HG02763 (cell line): Measurements from ENCODE around the gene MPG.

Experiments used
- ATAC-seq: cut with Tn5 transposase; IDR thresholded peaks from one replicate; pipeline ENCODE4 v1.9.1; 2021; ENCODE audit warnings: mild to moderate bottlenecking, moderate library complexity; ENCODE audit not compliant: unreplicated experiment

Gene MPG

GRCh38 chr16:66309-67182 is 11.5 kb upstream of the MPG start:
- ATAC-seq: no peak

GRCh38 chr16:67183-67791 is 10.7 kb upstream of the MPG start:
- ATAC-seq: no peak

DNA sequence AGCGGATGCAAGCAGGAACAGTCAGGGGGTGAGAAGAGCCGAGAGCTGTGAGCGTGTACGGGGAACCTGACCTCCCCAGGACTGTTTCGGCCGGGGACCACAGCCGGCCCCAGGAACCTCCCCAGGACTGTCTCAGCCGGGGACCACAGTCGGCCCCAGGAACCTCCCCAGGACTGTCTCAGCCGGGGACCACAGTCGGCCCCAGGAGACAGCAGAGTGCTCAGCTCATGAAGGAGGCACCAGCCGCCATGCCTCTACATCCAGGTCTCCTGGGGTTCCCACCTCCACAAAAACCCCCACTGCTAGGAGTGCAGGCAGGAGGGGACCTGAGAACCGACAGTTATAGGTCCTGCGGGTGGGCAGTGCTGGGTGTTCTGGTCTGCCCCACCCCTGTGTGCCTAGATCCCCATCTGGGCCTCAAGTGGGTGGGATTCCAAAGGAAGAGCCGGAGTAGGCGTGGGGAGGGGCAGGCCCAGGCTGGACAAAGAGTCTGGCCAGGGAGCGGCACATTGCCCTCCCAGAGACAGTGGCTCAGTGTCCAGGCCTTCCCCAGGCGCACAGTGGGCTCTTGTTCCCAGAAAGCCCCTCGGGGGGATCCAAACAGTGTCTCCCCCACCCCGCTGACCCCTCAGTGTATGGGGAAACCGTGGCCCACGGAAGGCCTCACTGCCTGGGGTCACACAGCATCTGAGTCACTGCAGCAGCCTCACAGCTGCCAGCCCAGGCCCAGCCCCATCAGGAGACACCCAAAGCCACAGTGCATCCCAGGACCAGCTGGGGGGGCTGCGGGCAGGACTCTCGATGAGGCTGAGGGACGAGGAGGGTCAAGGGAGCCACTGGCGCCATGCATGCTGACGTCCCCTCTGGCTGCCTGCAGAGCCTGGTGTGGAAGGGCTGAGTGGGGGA is 9.9 kb upstream of the MPG start:
- no peak for ATAC-seq

DNA sequence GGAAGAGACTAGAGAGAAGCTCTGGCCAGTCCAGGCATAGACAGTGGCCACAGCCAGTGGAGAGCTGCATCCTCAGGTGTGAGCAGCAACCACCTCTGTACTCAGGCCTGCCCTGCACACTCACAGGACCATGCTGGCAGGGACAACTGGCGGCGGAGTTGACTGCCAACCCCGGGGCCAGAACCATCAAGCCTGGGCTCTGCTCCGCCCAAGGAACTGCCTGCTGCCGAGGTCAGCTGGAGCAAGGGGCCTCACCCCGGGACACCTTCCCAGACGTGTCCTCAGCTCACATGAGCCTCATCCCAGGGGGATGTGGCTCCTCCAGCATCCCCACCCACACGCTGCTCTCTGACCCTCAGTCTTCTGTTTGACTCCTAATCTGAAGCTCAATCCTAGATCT is 8.8 kb upstream of the MPG start:
- no peak for ATAC-seq

GRCh38 chr16:71210-71539 is 6.8 kb upstream of the MPG start:
- no peak for ATAC-seq

DNA sequence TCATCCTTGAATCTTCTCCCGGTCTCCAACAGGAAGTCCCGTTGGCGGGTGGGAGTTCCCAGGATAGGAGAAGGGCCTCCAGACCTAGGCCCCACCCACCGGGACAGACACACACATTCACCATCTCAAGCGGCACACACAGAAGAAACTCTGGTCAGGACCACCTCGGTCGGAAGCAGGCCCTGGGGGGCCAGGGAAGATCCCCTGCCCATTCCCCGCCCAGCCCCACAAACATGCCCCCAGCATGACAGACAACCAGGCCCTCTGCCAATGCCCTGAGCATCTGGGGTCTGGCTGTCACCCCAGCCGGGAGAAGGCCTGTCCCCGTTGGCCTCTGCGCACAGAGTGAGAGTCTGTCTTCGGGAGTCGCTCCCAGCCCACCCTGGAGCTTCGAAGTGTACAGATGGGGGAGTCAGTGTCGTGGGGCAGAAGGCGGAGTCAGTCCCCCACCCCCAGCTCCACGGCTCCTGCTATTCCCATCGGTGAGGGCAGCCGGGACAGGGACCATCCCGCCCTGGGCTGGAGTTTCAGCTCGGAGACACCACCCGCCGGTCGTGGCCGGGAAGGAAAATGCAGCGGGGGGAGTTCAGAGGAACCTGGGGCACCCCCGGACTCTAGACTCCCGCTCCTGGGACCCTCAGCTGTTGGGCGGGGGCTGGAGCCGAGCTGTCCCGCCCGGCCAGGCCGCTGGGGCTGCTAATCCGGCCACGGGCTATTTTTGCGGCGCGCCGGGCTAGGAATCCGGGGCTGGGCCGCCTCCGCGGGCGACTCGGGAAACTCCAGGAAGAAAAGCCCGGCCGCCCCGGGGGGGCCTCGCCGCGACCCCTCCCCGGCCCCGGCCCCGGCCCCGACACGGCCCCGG is 6.3 kb upstream of the MPG start:
- ATAC-seq: no peak

GRCh38 chr16:72561-73548 is 5.2 kb upstream of the MPG start, which contains the start of gene RHBDF1:
TSS of gene RHBDF1 (minus strand) at chr16:72631. CDS start at chr16:65015, 7,616 bp downstream.
- ATAC-seq: no peak

- no peak for ATAC-seq
Observed at GRCh38 chr16:74051-74746, 3.8 kb upstream of the MPG start.

DNA sequence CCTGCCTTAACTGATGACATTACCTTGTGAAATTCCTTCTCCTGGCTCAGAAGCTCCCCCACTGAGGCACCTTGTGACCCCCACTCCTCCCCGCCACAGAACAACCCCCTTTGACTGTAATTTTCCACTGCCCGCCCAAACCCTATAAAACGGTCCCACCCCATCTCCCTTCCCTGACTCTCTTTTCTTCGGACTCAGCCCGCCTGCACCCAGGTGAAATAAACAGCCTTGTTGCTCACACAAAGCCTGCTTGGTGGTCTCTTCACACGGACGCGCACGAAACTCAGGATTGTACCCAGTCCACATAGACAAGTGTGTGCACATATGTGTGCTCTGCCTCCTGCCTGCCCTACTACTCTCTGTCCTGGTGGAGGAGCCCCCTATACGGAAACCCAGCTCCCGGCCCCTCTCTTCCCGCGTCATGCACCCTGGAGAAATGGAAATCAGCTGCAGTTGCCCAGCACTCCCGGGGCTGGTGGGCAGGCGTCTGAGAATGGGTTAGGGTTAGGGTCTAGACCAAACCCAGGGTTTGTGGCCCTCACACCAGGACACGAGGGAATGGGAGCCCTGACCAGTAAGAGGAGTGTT is 3.2 kb upstream of the MPG start:
- no peak for ATAC-seq

DNA sequence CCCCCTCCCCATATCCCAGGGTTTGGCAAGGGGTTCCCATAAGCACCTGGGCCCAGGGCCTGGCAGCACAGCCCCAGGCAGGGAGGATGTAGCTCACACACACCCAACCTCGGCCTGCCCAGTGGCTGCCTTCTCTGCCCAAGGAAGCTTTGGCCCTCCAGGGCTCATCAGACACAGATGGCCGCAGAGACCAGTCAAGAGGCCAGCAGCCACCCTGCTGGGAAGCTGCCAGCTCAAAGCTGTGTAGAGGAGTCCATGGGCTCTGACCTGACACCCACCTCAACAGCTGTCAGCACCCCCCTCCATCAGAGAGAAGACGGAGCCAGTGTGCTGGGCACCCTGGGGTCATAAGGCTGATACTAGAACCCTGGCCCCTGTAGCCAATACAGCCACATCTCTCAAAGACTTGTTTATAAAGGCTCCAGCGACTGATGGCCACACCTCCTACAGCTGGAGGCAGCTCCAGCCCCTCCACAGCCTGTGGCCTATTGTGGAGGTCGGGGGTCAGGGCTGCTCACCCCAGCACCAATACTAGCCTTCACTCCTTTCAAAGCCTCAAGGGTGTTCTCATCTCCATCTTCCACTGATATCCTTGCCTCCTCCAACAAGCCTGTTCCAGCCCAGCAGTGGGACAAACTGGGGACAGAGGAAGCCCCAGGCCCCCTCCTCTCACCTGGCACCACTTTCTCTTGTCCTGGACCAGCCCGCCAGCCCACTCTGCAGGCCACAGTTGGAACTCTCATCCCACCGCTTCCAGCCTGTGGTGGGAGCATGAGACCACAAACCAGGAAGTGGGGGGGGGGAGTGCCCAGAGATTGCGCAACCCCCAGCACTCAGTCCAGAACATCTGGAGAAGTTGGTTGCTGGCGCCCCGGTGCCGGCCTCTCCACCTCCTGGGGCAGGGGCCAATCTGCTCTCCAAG is 2.2 kb upstream of the MPG start:
- no peak for ATAC-seq

DNA sequence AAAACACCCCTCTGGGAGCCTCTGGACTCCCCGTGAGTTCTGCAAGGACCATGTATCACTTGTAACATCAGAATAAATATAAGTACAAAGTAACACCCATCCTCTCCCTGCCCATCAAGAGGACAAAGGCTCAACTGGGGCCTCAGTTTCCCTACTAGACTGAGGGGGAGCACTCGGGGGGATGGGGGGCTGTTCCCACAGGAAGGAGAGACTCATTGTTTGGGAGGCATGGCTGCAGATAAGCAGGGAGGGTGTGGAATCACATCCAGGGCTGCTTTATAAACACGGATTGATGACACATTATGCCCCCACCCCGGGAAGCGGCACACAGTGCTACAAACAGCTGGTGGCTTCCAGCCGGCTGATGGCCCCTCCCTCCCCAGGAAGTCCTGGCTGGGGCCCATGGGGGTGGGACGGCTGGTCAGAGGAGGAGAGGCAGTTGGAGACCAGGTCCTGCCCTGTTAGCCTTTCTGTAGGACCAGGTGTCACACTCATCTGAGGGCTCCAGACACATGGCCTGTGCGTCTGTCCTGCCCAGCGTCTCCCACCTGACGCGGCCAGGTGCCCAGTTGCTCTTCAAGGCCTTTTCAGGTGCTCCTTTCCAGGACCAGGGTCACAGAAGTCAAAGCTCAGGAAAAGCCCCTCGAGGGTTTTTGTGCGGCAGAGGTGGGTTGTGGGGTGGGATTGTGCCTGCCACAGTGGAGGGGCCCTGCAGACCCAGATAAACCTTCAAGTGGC is 1.3 kb upstream of the MPG start:
- no peak for ATAC-seq

GRCh38 chr16:77273-77806 is 685 bp upstream of the MPG start:
- peak; percentile 23 for ATAC-seq

DNA sequence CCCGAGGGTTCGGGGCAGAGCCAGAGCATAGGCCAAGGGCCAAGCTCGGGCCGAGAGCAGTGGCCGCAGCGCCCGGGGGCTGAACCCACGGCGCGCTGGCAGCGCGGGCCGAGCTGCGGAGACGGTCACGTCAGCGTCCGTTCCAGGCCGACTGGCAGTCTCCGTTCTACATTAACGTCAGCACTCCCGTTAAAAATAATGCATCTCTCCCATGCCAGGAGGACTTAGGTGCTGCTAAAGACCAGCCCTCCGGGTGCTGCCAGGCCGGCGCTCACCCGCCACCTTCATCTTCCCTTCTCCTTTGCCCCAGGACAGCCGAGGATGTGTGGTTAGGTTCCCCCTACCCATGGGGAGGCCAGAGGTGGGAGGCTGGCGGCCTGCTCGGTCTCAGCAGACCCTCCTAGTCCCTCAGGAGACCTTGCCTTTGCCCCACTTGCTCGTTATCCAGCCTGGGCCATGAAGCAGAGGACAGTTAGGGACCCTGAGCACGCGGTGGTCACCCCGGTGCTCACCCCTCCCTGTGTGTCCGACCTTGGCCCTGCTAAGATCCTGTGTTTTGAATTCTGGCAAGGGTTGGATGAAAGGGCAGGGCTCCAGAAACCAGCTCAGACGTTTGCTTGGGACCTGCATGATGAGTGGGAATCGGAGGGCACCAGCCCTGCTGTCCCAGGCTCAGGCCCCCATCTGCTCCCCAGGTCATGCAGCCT is 572 bp downstream of the MPG start:
- ATAC-seq: peak; percentile 22

GRCh38 chr16:79151-80054 is 1.4 kb downstream of the MPG start:
- ATAC-seq: no peak
